HepG2 (cell line): Measurements from ENCODE around the gene DOCK1. TPM values are rescaled to one million over a fixed set of nuclear protein-coding genes. Genes with fewer than 3 reads are reported as not detected.

Experiments used
- ATAC-seq: fragments of 200-7000 bp; cut with Tn5 transposase; 3 replicates; pipeline ENCODE4 v1.9.1; 2020; ENCODE audit warnings: mild to moderate bottlenecking, moderate library complexity
- BruUV-seq: library from RNA; stranded (reverse); fragments of 400-500 nt; replicated peaks from 2 replicates; lab custom pipeline; 2021; lab: Mats Ljungman, UMichigan
- CTCF ChIA-PET: fragments of 300-600 bp; formaldehyde crosslinking; extraction: SDS; loops from one replicate; lab custom pipeline; 2021; ENCODE audit warnings: low total read pairs, inconsistent platforms, low intra/inter-chr PET ratio; lab: Yijun Ruan, JAX
- POLR2A ChIA-PET: fragments of 350-600 bp; sonication (Branson Sonifier 250); formaldehyde crosslinking; loops from one replicate; lab custom pipeline; 2020; ENCODE audit warnings: antibody characterized with exemption, inconsistent platforms; lab: Yijun Ruan, JAX
- DNase-seq: peaks from one replicate; pipeline ENCODE4 v3.0.0-alpha.2; 2015; ENCODE audit warnings: low spot score
- FAIRE-seq: peaks from 3 replicates; lab custom pipeline; 2011; peaks lifted over from hg19 to GRCh38; lab: Jason Lieb, UNC
- H2AFZ ChIP-seq: one replicate; pipeline ENCODE4 v1.6.1; 2011; ENCODE audit warnings: low read length, inconsistent platforms
- H3K27ac ChIP-seq: fragments of 300-600 bp; 3 replicates; pipeline ENCODE4 v1.8.0; 2011; ENCODE audit warnings: mixed run types, mild to moderate bottlenecking, mixed read lengths, low read length, inconsistent platforms; ENCODE audit not compliant: insufficient read depth; ENCODE audit errors: extremely low read length
- H3K27me3 ChIP-seq, 2 experiments: fragments of 200-600 bp in 1 of 2; 2 replicates in 1 of 2; 3 replicates in 1 of 2; pipeline versions ENCODE4 v1.6.0 to v1.8.0; 2011; ENCODE audit warnings: low read length in 2 of 2, mild to moderate bottlenecking in 2 of 2, moderate library complexity in 2 of 2, inconsistent platforms in 1 of 2; ENCODE audit not compliant: insufficient read depth in 2 of 2, control insufficient read depth in 1 of 2
- H3K36me3 ChIP-seq, 2 experiments: fragments of 200-600 bp in 1 of 2; replicated peaks in 1 of 2; 2 replicates in 1 of 2; 3 replicates in 1 of 2; pipeline versions ENCODE4 v1.5.1 to v1.8.0; 2011; ENCODE audit warnings: low read length in 2 of 2, inconsistent platforms in 1 of 2; ENCODE audit not compliant: insufficient read depth in 2 of 2, control insufficient read depth in 1 of 2
- H3K4me1 ChIP-seq: 2 replicates; pipeline ENCODE4 v1.5.1; 2012; ENCODE audit warnings: low read length, inconsistent platforms; ENCODE audit not compliant: insufficient read depth
- H3K4me2 ChIP-seq: 2 replicates; pipeline ENCODE4 v1.6.0; 2011; ENCODE audit warnings: low read depth, low read length, inconsistent platforms
- H3K4me3 ChIP-seq, 3 experiments: fragments of 200-600 bp in 1 of 3; sonication (generic), shearing (Covaris generic) in 1 of 3; replicated peaks in 1 of 3; 2 replicates each; pipeline ENCODE4 v1.5.1; 2011 to 2016; ENCODE audit warnings: low read length in 3 of 3, inconsistent platforms in 2 of 3, low read depth in 2 of 3, mild to moderate bottlenecking in 2 of 3, control low read depth in 1 of 3, mixed read lengths in 1 of 3; ENCODE audit not compliant: insufficient read depth in 1 of 3
- H3K79me2 ChIP-seq: one replicate; pipeline ENCODE4 v1.6.1; 2011; ENCODE audit warnings: low read length, inconsistent platforms; ENCODE audit not compliant: insufficient read depth
- H3K9ac ChIP-seq: 2 replicates; pipeline ENCODE4 v1.6.0; 2011; ENCODE audit warnings: mild to moderate bottlenecking, low read depth, low read length, inconsistent platforms; ENCODE audit not compliant: insufficient read depth
- H3K9me3 ChIP-seq: 2 replicates; pipeline ENCODE4 v1.5.1; 2012; ENCODE audit warnings: mild to moderate bottlenecking, low read length
- H4K20me1 ChIP-seq: 2 replicates; pipeline ENCODE4 v1.6.0; 2011; ENCODE audit warnings: inconsistent platforms, mild to moderate bottlenecking, low read length, moderate library complexity; ENCODE audit not compliant: insufficient read depth
- ATF7-NPFF ChIP-seq: sonication (generic); formaldehyde crosslinking; IDR thresholded peaks from 2 replicates; pipeline ENCODE4 v1.8.1; 2023; ENCODE audit warnings: mild to moderate bottlenecking, low read depth, missing genetic modification reagents, moderate library complexity
- BRF2 ChIP-seq: sonication (generic); formaldehyde crosslinking; IDR thresholded peaks from 2 replicates; pipeline ENCODE4 v1.8.1; 2022; ENCODE audit warnings: mild to moderate bottlenecking, missing genetic modification reagents
- CHCHD3 ChIP-seq: sonication (generic); formaldehyde crosslinking; IDR thresholded peaks from 2 replicates; pipeline ENCODE4 v1.8.0; 2022; ENCODE audit warnings: mild to moderate bottlenecking, missing genetic modification reagents, moderate library complexity
- FLYWCH1 ChIP-seq: sonication (generic); formaldehyde crosslinking; IDR thresholded peaks from 2 replicates; pipeline ENCODE4 v1.8.1; 2023; ENCODE audit warnings: mild to moderate bottlenecking, missing genetic modification reagents
- PAXIP1 ChIP-seq: sonication (generic); formaldehyde crosslinking; conservative IDR thresholded peaks from 2 replicates; pipeline ENCODE4 v1.4.0; 2020; ENCODE audit warnings: mild to moderate bottlenecking, missing genetic modification reagents, moderate library complexity
- TMF1 ChIP-seq: sonication (generic); formaldehyde crosslinking; IDR thresholded peaks from 2 replicates; pipeline ENCODE4 v1.8.1; 2022; ENCODE audit warnings: low read depth, missing genetic modification reagents
- ZBTB39 ChIP-seq: sonication (generic); formaldehyde crosslinking; IDR thresholded peaks from 2 replicates; pipeline ENCODE4 v1.5.0; 2020; ENCODE audit warnings: missing genetic modification reagents
- ZMYM3 ChIP-seq: sonication (generic); formaldehyde crosslinking; IDR thresholded peaks from 2 replicates; pipeline ENCODE4 v1.5.1; 2020; ENCODE audit warnings: mild to moderate bottlenecking, missing genetic modification reagents
- ZNF225 ChIP-seq: sonication (generic); formaldehyde crosslinking; IDR thresholded peaks from 2 replicates; pipeline ENCODE4 v1.4.0; 2020; ENCODE audit warnings: mild to moderate bottlenecking, missing genetic modification reagents
- ZNF263 ChIP-seq: sonication (generic); formaldehyde crosslinking; IDR thresholded peaks from 2 replicates; pipeline ENCODE4 v1.4.0; 2020; ENCODE audit warnings: missing genetic modification reagents
- ZNF276 ChIP-seq: sonication (generic); formaldehyde crosslinking; IDR thresholded peaks from 2 replicates; pipeline ENCODE4 v1.4.0; 2020; ENCODE audit warnings: mild to moderate bottlenecking, low read depth, missing genetic modification reagents
- ZNF572 ChIP-seq: sonication (generic); formaldehyde crosslinking; IDR thresholded peaks from 2 replicates; pipeline ENCODE4 v1.5.1; 2020; ENCODE audit warnings: mild to moderate bottlenecking, missing genetic modification reagents
- ZNF589 ChIP-seq: sonication (generic); formaldehyde crosslinking; conservative IDR thresholded peaks from 2 replicates; pipeline ENCODE4 v1.8.0; 2022; ENCODE audit warnings: mild to moderate bottlenecking, moderate library complexity, missing genetic modification reagents
- ZNF816 ChIP-seq: sonication (generic); formaldehyde crosslinking; IDR thresholded peaks from 2 replicates; pipeline ENCODE4 v1.8.0; 2022; ENCODE audit warnings: missing genetic modification reagents, mild to moderate bottlenecking, borderline replicate concordance
- WGBS: methylation state at CpG from one replicate; pipeline ENCODE4 v1.1.6; 2017; ENCODE audit warnings: low lambda C conversion rate; 5-methylcytosine and 5-hydroxymethylcytosine counted together
- in situ Hi-C: cut with HindIII; loops from 2 replicates; pipeline ENCODE4 v1.10.0; 2017; ENCODE audit warnings: low pct_unique_long_range_greater_than_20kb; ENCODE audit not compliant: extremely low pct_ligation_motif_present
- intact Hi-C: fragments of 100-400 bp; cut with micrococcal nuclease; formaldehyde crosslinking; loops from one replicate; pipeline ENCODE4 v1.10.0; 2022; ENCODE audit not compliant: unreplicated experiment
- polyA plus RNA-seq, 8 experiments: library from polyadenylated mRNA; depleted of rRNA in 3 of 8; stranded (reverse) in 7 of 8; unstranded in 1 of 8; fragments of >200 nt; fragmentation: Illumina TruSeq in 4 of 8; extraction: Trizol in 4 of 8; gene quantifications; 2 replicates each; pipeline versions ENCODE4 v1.2.1 to v1.2.3, GENCODE V29; 2011 to 2016; ENCODE audit warnings: low read depth in 4 of 8, missing spikeins in 1 of 8, mixed read lengths in 1 of 8; ENCODE audit not compliant: insufficient read depth in 1 of 8
- total RNA-seq, 5 experiments: library from RNA; depleted of rRNA; stranded (reverse); fragments of >200 nt; fragmentation: Illumina TruSeq; extraction: Trizol; gene quantifications; 2 replicates each; pipeline ENCODE4 v1.2.3, GENCODE V29; 2016; ENCODE audit warnings: low read depth in 1 of 5

DOCK1 gene
- total and polyA plus RNA-seq, 2 of the 13 experiments (the other 11 are each of a cell fraction or from before 2014, with no cell fraction given): 8.3 to 25.5 TPM

GRCh38 chr10:127135844-127136577 lies 230.8 kb downstream of the DOCK1 start:
- CTCF ChIA-PET: no interaction called here
- H3K4me1 ChIP-seq: peaks cover 30% of the 10 kb centered on the region
- POLR2A ChIA-PET: no interaction called here
- FAIRE-seq (no peak), DNase-seq (no peak), ATAC-seq (no peak)
- intact Hi-C loops: no loop called here
- no peaks in the 10 kb centered on the region for H3K9me3 ChIP-seq
- no peak overlapping the region for H3K4me3 ChIP-seq
- TF ChIP-seq BRF2: no peak
- no peak for TF ChIP-seq CHCHD3 (CRISPR knock-in tag)
- no peak for TF ChIP-seq ZNF276 (CRISPR knock-in tag)
- TF ChIP-seq ZNF816: no peak
- no peak for TF ChIP-seq FLYWCH1 (CRISPR knock-in tag)
- no peak for TF ChIP-seq PAXIP1 (CRISPR knock-in tag)
- TF ChIP-seq TMF1 (CRISPR knock-in tag): no peak
- no peak for TF ChIP-seq ZNF589 (CRISPR knock-in tag)
- no peak for TF ChIP-seq ZNF263 (CRISPR knock-in tag)
- TF ChIP-seq ATF7-NPFF (CRISPR knock-in tag): no peak
- no peak for TF ChIP-seq ZNF225 (CRISPR knock-in tag)
- TF ChIP-seq ZBTB39 (CRISPR knock-in tag): no peak
- TF ChIP-seq ZNF572: no peak
- TF ChIP-seq ZMYM3 (CRISPR knock-in tag): no peak
- H3K4me2 ChIP-seq: no peak overlapping the region
- peaks cover 4 to 14% of the 10 kb centered on the region in 2 experiments; a peak in 4 of 5 replicates for H3K36me3 ChIP-seq
- H3K9ac ChIP-seq: no peak overlapping the region
- in situ Hi-C loops: no loop called here
- BruUV-seq: no TSS peak
- no peak overlapping the region for H2AFZ ChIP-seq
- WGBS: 93% methylated on average over 6 of the region's 6 CpGs
- no peak overlapping the region for H3K27ac ChIP-seq
- H3K79me2 ChIP-seq: no peaks in the 10 kb centered on the region
- no peaks in the 10 kb centered on the region for H4K20me1 ChIP-seq
- H3K27me3 ChIP-seq: no peaks in the 10 kb centered on the region; a peak in 1 of 5 replicates
